DND-41 (cell line): ENCODE measurements around the gene TUB.

Experiments
- ATAC-seq: fragments of 200-7000 bp; cut with Tn5 transposase; 3 replicates; pipeline ENCODE4 v1.9.1; 2021; ENCODE audit warnings: low read depth; ENCODE audit not compliant: insufficient read depth
- DNase-seq: peaks from one replicate; pipeline ENCODE4 v3.0.0-alpha.2; 2020
- H2AFZ ChIP-seq: 2 replicates; pipeline ENCODE4 v1.6.0; 2012; ENCODE audit warnings: low read depth, low read length
- H3K27ac ChIP-seq: 2 replicates; pipeline ENCODE4 v1.5.1; 2012; ENCODE audit warnings: low read length, inconsistent platforms
- H3K27me3 ChIP-seq: fragments of 200-600 bp; sonication (generic); 2 replicates; pipeline ENCODE4 v1.6.0; 2012; ENCODE audit warnings: low read length, mild to moderate bottlenecking, inconsistent platforms; ENCODE audit not compliant: insufficient read depth, poor library complexity
- H3K36me3 ChIP-seq: 2 replicates; pipeline ENCODE4 v1.5.1; 2012; ENCODE audit warnings: low read length, inconsistent platforms; ENCODE audit not compliant: insufficient read depth
- H3K4me1 ChIP-seq: 2 replicates; pipeline ENCODE4 v1.5.1; 2012; ENCODE audit warnings: mild to moderate bottlenecking, low read length; ENCODE audit not compliant: insufficient read depth
- H3K4me2 ChIP-seq: 2 replicates; pipeline ENCODE4 v1.6.0; 2012; ENCODE audit warnings: mild to moderate bottlenecking, moderate library complexity, low read length, inconsistent platforms; ENCODE audit not compliant: insufficient read depth
- H3K4me3 ChIP-seq, 2 experiments: fragments of 200-600 bp in 1 of 2; shearing (Covaris generic) in 1 of 2; 2 replicates each; pipeline ENCODE4 v1.5.1; 2012 to 2016; ENCODE audit warnings: inconsistent platforms in 2 of 2, low read length in 2 of 2, mild to moderate bottlenecking in 2 of 2, low read depth in 1 of 2, moderate library complexity in 1 of 2
- H3K79me2 ChIP-seq: 2 replicates; pipeline ENCODE4 v1.6.0; 2012; ENCODE audit warnings: low read length, inconsistent platforms; ENCODE audit not compliant: insufficient read depth
- H3K9ac ChIP-seq: 2 replicates; pipeline ENCODE4 v1.6.0; 2012; ENCODE audit warnings: low read depth, mild to moderate bottlenecking, inconsistent platforms, low read length, moderate library complexity
- H3K9me3 ChIP-seq: 2 replicates; pipeline ENCODE4 v1.5.1; 2012; ENCODE audit warnings: low read length, moderate library complexity, mild to moderate bottlenecking, inconsistent platforms; ENCODE audit not compliant: insufficient read depth, severe bottlenecking
- H4K20me1 ChIP-seq: 2 replicates; pipeline ENCODE4 v1.6.0; 2012; ENCODE audit warnings: low read length; ENCODE audit not compliant: insufficient read depth
- CTCF ChIP-seq: IDR thresholded peaks from 2 replicates; pipeline ENCODE4 v1.5.1; 2012; ENCODE audit warnings: borderline replicate concordance, low read length, moderate library complexity, mild to moderate bottlenecking; ENCODE audit not compliant: poor library complexity, severe bottlenecking; ENCODE audit errors: extremely low read depth
- EZH2 ChIP-seq: IDR thresholded peaks from 3 replicates; pipeline ENCODE4 v1.6.1; 2012; ENCODE audit warnings: borderline replicate concordance, low read depth, mild to moderate bottlenecking, moderate library complexity, low read length, inconsistent platforms; ENCODE audit not compliant: severe bottlenecking

Gene TUB

GRCh38 chr11:8097926-8098325 lies 16.9 kb downstream of the TUB start:
- DNase-seq (no peak), ATAC-seq (no peak)
- no peak overlapping the region for H3K27ac ChIP-seq
- H3K4me1 ChIP-seq, result no peaks in the 10 kb centered on the region
- H3K4me2 ChIP-seq, result no peak overlapping the region
- H3K9me3 ChIP-seq, result no peaks in the 10 kb centered on the region
- H2AFZ ChIP-seq, result no peak overlapping the region
- H3K9ac ChIP-seq, result no peak overlapping the region
- no peaks in the 10 kb centered on the region for H3K27me3 ChIP-seq
- no peaks in the 10 kb centered on the region; the same call in none of the 2 replicates for H4K20me1 ChIP-seq
- H3K36me3 ChIP-seq, result no peaks in the 10 kb centered on the region
- H3K4me3 ChIP-seq, result no peak overlapping the region
- H3K79me2 ChIP-seq, result no peaks in the 10 kb centered on the region
- TF ChIP-seq CTCF, result no peak
- no peak for TF ChIP-seq EZH2

- Histone ChIP-seq H4K20me1 (no peaks in the 10 kb centered on the region; the same call in none of the 2 replicates), H3K9ac (no peak overlapping the region), H2AFZ (no peak overlapping the region), H3K27me3 (no peaks in the 10 kb centered on the region), H3K79me2 (no peaks in the 10 kb centered on the region), H3K9me3 (no peaks in the 10 kb centered on the region), H3K4me2 (no peak overlapping the region), H3K36me3 (no peaks in the 10 kb centered on the region), H3K4me3 (no peak overlapping the region), H3K27ac (no peak overlapping the region), H3K4me1 (no peaks in the 10 kb centered on the region)
- no peak for TF ChIP-seq EZH2
- no peak for TF ChIP-seq CTCF
- DNase-seq (no peak), ATAC-seq (no peak)
Observed at GRCh38 chr11:8098361-8098760, 17.4 kb downstream of the TUB start.

- Histone ChIP-seq H3K4me3 (no peak overlapping the region), H3K9me3 (no peaks in the 10 kb centered on the region), H3K4me1 (no peaks in the 10 kb centered on the region), H3K36me3 (no peaks in the 10 kb centered on the region), H3K9ac (no peak overlapping the region), H3K4me2 (no peak overlapping the region), H3K27me3 (no peaks in the 10 kb centered on the region), H3K79me2 (no peaks in the 10 kb centered on the region), H2AFZ (no peak overlapping the region), H3K27ac (no peak overlapping the region), H4K20me1 (no peaks in the 10 kb centered on the region; the same call in none of the 2 replicates)
- DNase-seq (no peak), ATAC-seq (no peak)
- TF ChIP-seq EZH2 (no peak), CTCF (no peak)
Observed at GRCh38 chr11:8098879-8099278, 17.9 kb downstream of the TUB start.
